Central memory CD4-positive, alpha-beta T cell (primary cell): ENCODE measurements around the gene SPDYE6.
"Not testable (repeated sequence)": the region's sequence is repeated elsewhere in the genome, so short reads cannot be mapped to it uniquely, and the experiment has no call there.

ENCODE experiments used
- DNase-seq: peaks from one replicate; pipeline ENCODE4 v3.0.0; 2022
- total RNA-seq, 3 experiments: gene quantifications; one replicate each; lab custom pipeline; 2026; lab: John Stamatoyannopoulos, UW

SPDYE6 gene
- total RNA-seq: 0 reads per million in 3 experiments

- DNase-seq: not testable (repeated sequence)
Measured at GRCh38 chr7:102356344-102356743, at the start of gene SPDYE6. TSS of gene SPDYE6 (minus strand) at chr7:102356444. CDS start at chr7:102356023, 421 bp downstream.

- DNase-seq: not testable (repeated sequence)
Measured at GRCh38 chr7:102404862-102405188, 48.6 kb upstream of the SPDYE6 start.

GRCh38 chr7:102404005-102404861 is 48.0 kb upstream of the SPDYE6 start:
- peak; percentile 66 for DNase-seq

- no peak for DNase-seq
Measured at GRCh38 chr7:102403563-102403962, 47.3 kb upstream of the SPDYE6 start.

- DNase-seq: no peak
Measured at GRCh38 chr7:102400360-102400759, 44.1 kb upstream of the SPDYE6 start.

- no peak for DNase-seq
Measured at GRCh38 chr7:102398543-102398942, 42.3 kb upstream of the SPDYE6 start.

GRCh38 chr7:102396710-102397019 is 40.4 kb upstream of the SPDYE6 start:
- DNase-seq: no peak

GRCh38 chr7:102395873-102396709 is 39.8 kb upstream of the SPDYE6 start, which contains the start of gene PRKRIP1:
TSS of gene PRKRIP1 (plus strand) at chr7:102396363. CDS start at chr7:102396412, 49 bp downstream.
- peak; percentile 91 for DNase-seq

GRCh38 chr7:102395592-102395872 is 39.3 kb upstream of the SPDYE6 start:
- DNase-seq: no peak

GRCh38 chr7:102393467-102393866 is 37.2 kb upstream of the SPDYE6 start:
- DNase-seq: no peak

- DNase-seq: no peak
Measured at GRCh38 chr7:102392330-102392729, 36.1 kb upstream of the SPDYE6 start.

GRCh38 chr7:102390697-102391484 is 34.6 kb upstream of the SPDYE6 start:
- peak; percentile 59 for DNase-seq

GRCh38 chr7:102389810-102390209 is 33.6 kb upstream of the SPDYE6 start:
- no peak for DNase-seq

GRCh38 chr7:102387064-102387463 is 30.8 kb upstream of the SPDYE6 start:
- no peak for DNase-seq

GRCh38 chr7:102381696-102382425 is 25.6 kb upstream of the SPDYE6 start:
- not testable (repeated sequence) for DNase-seq

GRCh38 chr7:102380837-102381236 is 24.6 kb upstream of the SPDYE6 start:
- DNase-seq: not testable (repeated sequence)

- DNase-seq: no peak
Measured at GRCh38 chr7:102376964-102377466, 20.8 kb upstream of the SPDYE6 start.

- DNase-seq: not testable (repeated sequence)
Measured at GRCh38 chr7:102372796-102373195, 16.6 kb upstream of the SPDYE6 start.

- DNase-seq: not testable (repeated sequence)
Measured at GRCh38 chr7:102370038-102370437, 13.8 kb upstream of the SPDYE6 start.

- not testable (repeated sequence) for DNase-seq
Measured at GRCh38 chr7:102365390-102365789, 9.1 kb upstream of the SPDYE6 start.

GRCh38 chr7:102364394-102364886 is 8.2 kb upstream of the SPDYE6 start:
- peak; percentile 5 for DNase-seq
